ENCODE results near the gene AFF2.

DNA sequence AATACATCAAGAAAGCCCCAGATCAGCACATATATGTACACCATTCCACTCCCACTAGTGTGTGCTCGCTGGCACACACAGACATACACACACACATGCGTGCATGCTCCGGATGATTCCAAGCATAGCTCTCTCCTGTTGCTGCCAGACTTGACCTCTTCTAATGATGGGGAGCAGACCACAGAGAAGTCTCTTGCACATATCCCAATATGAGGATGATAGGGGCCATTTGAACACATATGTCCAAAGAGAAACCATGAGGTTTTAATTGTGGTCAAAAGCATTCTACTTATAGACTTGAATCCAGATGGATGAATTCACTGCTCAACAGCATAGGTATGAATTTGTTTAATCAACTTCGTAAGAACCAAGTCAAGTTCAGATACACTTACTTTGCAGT is 214.9 kb downstream of the AFF2 start:
- TF ChIP-seq YY1 (IDR thresholded peaks at IDR 0.05; ENCODE audit: insufficient read depth, insufficient read length) (no peak), ZNF274 (IDR thresholded peaks at IDR 0.05; ENCODE audit: low read depth, low read length) (no peak)

Data from NT2/D1 (cell line).